Peyer's patch (tissue), 4 donors: ENCODE results near the gene RIMBP2.

Experiments
- CTCF ChIP-seq, 6 experiments: fragments of 450-650 bp in 4 of 6; fragments of 200-600 bp in 2 of 6; sonication (generic) in 1 of 6; IDR thresholded peaks; one replicate each; pipeline ENCODE4 v1.5.1; 2017 to 2019; ENCODE audit warnings: antibody characterized with exemption in 6 of 6, mild to moderate bottlenecking in 3 of 6, moderate library complexity in 1 of 6
- POLR2A ChIP-seq, 2 donors: fragments of 450-650 bp; IDR thresholded peaks; one replicate each; pipeline ENCODE4 v1.5.1; 2017; ENCODE audit warnings: antibody characterized with exemption in 2 of 2, mild to moderate bottlenecking in 2 of 2, moderate library complexity in 2 of 2

GRCh38 chr12:130620281-130620680 is 95.8 kb downstream of the RIMBP2 start:
- TF ChIP-seq CTCF (IDR thresholded peaks at IDR 0.05) (no peak), POLR2A (IDR thresholded peaks at IDR 0.05) (no peak)
